Measurements from ENCODE around the gene GCSAM.

Gene GCSAM

DNA sequence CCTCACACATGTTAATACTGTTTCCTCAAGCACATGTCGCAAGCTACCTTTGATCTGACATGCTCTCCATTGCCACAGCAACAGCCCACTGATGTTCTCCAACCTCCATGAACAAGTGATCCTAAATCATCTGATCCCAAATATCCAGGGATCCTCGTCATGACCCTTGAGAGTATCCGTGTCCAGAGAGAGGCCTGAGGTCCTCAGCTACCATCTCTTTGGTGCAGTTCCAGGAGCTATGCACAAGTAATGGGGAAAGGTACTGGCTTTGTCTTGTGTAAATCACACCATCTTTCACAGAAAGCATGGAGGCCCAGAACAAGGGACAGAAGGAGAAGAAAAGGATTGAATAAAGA, 2.4 kb downstream of the GCSAM start:
- DNase-seq, result no peak
- intact Hi-C loops (cut with DNase I), result no loop called here

- DNase-seq, result no peak
- intact Hi-C loops (cut with DNase I), result no loop called here
These were observed 3.0 kb downstream of the GCSAM start for GRCh38 chr3:112129925-112130637.

DNA sequence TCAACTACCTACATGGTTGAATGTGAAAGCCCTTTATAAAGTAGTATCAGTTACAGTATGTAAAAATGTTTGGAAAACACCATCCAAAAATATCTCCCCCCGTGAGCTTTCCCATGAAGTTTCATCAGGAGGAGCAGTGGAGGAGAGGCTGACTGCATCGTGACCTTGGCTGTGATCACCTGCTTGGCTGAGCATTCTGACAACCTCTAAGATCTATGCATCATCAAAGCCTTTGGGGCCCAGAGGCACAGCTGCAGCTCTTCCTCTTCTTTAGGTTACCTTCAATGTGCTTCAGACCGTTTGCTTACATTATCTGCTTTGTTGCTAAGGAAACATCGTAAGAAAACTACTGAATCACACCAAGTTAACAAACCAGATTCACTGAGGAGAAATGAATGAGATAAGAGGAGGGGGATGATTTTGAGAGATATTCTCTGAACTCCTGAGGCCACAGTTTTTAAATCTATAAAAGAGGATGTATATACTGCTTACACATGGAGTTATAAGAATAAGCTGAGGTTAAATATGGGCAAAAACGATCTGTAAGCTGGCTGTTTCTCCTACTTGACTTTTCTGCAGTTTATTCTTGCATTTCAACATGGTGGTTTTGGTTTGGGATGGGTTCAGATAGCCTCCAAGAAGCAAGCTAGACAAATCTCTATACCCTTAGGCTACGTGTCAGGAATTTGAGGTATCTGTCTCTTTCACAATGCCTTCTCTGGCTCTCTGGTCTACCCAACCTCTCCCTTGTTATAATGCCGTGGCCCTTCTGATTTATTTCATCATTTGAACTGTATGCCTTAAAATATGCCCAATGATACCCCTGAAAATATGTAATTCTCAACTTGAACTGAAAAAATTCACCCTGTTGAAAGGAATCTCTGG, 4.0 kb downstream of the GCSAM start:
- no peak for DNase-seq
- intact Hi-C loops (cut with DNase I), result no loop called here

- intact Hi-C loops (cut with DNase I), result no loop called here
These were observed 5.2 kb downstream of the GCSAM start for GRCh38 chr3:112127522-112128494.

DNA sequence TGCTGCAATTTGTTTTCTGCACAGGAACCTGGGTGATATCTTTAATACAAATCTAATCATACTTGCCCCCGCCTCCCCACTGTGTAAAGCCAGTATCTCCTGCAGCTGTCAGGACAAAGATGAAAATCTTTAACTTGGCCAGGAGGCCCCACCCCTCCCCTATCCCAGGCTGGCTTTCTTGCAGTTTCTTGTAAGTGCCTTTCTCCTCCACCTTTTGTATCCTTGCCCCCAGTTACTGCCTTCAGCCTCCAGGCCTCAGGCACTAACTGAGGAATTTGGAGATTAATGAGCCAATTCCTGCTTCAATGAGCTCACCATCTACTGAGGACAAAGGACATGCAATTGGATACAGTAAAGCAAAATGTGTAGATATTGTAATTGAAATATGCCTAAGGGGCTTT, 6.5 kb downstream of the GCSAM start:
- no peak for DNase-seq
- intact Hi-C loops (cut with DNase I), result no loop called here

More at GRCh38 chr3:112127522-112128494, 5.2 kb downstream of the GCSAM start:
- DNase-seq, result no peak

DNA sequence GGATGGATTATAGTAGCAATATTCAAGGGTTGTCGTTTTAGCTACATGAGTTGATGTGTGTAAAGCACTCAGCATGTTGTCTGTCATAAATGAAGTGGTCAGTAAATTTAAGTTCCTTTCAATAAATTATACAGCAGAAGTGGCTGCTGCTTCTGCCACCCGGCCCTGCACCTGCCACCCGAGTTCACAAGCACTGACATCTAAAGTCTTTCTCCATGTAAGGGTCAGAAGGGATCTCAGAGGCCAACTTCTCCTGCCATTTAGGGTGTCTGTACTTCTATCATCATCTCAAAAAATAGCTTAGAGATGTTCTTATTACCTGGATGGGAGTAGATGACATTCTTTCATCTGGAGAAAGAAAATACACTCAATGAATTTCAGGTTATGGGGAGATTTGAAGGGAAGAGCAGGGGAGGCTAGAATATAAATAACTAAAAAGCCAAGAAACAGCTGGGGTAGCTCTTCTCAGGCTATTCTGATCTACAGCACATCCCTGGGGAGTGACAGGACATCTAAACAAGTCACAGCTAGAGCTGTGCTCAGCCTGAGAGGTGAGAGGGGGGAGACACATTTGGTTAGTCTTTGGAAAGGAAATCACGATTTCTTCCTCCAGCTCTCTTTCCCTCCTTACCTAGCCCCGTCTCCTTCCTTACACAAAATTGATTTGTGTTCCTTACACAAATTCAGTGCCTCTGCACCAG, 8.0 kb downstream of the GCSAM start:
- intact Hi-C loops (cut with DNase I), result no loop called here
- DNase-seq, result no peak

DNA sequence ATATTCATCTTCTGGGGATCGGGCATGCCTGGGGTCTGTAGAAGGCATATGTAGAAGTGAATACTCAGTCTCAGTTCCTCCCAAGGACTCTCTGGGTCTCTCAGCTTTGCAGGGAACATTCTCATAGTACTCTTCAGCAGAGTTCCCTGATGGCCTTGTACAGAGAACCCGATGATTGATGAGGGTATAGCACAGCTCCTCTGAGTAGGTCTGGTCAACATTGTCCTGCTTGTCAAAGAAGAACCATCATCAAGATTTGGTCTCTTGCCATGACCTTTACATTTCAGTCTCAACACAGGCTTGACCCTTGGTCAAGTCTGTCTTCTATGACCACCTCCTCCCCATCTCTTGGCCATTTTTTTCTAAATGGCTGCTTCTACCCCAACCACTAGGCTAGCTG, 9.5 kb downstream of the GCSAM start:
- DNase-seq, result no peak
- intact Hi-C loops (cut with DNase I), result no loop called here

DNA sequence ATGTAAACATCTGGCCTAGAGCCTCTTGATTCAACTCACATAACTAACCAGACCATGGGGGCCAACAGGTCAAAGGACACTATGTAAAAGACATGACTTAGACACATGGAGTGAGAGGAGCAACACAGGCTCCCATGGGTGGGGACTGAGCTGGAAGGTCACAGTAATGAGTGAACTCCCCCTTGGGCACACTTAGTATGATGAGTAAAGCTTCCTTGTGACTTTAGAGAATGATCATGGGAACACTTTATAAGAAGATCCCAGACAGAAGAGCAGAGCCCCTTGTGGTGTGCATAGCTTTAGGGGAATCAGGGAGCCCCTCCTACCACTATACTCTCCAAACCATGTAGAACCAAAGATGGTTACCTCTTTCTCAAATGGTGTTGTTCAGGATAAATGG, 10.2 kb downstream of the GCSAM start:
- no peak for DNase-seq
- intact Hi-C loops (cut with DNase I), result no loop called here

DNA sequence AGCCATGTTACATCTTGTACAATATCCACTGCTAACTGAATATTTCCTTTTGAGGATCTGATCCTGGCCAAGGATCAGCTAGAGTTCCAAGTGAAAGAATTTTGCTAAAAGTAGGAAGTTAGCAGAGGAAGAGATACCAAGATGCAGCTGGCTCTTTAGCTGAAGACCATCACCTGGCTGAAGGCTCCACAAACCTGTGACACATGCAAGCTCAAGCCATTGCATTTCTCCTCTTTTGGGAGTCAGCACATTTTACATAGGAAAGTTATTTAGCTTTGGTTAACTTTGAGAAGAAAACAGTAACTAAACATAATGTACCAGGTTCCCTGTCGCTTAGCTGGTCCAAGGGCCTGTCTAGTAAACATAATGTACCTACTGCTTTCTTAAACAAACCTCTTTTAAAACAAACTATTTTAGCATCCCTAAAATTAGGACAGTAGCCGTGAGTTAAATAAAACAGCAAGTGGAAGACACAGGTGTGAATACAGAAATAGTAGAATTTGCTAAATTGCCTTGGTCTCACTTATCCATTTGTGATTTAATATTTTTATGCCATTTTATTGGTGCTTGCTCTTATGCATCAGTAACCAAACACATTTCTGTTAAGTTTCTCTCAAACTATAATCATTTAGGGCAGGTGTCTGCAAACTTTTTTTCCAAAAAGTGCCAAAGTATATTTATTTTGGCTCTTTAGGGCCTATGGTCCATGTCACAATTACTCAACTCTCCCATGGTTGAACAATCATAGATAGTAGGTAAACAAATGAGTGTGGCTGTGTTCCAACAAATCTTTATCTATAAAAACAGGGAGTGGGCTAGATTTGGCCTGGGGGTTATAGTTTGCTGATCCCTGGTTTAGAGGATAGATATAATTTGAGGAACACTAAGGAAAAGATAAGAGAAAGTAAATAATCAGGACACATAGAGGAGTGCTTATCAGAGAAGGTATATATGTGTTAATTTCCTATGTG, 11.2 kb downstream of the GCSAM start:
- intact Hi-C loops (cut with DNase I), result no loop called here
- DNase-seq, result no peak

- intact Hi-C loops (cut with DNase I), result no loop called here
- DNase-seq, result no peak
These were observed 12.8 kb downstream of the GCSAM start for GRCh38 chr3:112119962-112120836.

GRCh38 chr3:112117841-112118571, 15.0 kb downstream of the GCSAM start:
- peak in 3 of 10 donors; percentile 4 to 71 (median 19) for DNase-seq
- intact Hi-C loops (cut with DNase I), result no loop called here

DNA sequence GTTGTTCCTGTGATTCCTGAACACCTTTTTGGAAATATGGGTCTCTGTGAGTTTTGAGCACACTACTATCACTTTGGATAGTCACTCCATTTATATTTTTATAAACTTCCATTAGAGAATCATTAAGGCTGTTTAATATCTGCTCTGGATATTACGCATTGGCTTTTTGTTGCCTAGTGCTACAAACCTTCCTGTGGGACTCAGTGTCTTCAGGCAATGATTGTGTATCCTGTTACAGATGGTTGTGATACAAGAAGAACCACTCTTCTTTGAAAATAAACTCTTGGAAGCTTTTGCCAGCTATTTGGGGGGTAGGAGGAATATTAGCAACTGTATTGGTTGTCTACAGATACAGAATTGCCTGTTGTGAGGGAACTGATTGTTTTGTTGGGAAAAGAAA, 15.6 kb downstream of the GCSAM start:
- no peak for DNase-seq
- intact Hi-C loops (cut with DNase I), result no loop called here

DNA sequence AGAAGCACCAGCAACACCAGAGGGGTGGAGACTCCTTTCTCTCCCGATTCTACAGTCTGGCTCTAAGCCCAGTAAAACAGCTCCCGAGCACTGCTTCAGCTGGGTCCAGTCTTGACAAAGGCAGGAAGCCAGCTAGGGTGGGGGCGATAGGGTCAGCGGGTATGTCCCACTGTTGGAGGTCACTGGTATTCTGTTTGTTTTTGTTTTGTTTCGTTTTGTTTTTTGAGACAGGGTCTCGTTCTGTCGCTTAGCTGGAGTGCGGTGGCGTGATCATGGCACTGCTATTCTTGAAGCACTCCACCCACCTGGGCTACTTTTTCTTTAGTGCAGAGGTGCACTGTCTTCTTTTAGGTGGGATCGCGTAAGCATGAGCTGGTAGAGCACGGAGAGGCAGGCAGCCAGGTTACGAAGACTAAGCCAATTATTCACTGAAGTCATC, 16.3 kb downstream of the GCSAM start:
- intact Hi-C loops (cut with DNase I), result no loop called here
- no peak for DNase-seq

DNA sequence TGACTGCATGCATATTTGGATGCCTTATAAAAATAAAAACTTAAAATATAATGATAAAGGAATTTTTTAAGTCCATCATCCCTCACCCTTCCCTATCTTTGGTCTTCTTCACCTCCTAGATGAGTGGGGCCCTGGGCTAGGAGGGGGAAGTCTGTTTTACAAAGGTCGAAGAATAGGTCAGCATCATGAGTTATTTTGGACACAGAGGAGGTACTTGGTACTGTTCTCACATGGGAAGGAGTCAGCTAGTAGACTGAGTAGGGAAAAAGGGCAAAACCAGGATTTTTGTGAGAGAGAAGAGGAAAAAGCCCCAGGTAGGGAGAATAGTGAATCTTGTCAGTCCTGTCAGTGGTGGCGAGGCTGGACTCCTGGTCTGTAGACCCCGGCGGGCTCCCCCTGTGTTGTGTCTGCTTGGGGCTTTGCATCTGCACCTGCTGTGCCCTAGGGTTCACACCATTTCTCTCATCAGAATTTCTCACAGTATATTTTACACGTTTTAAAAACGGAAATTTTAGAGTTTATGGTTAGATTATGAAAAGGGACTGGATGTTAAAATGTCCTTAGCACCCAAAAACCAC, 17.2 kb downstream of the GCSAM start:
- no peak for DNase-seq
- intact Hi-C loops (cut with DNase I), result no loop called here

DNA sequence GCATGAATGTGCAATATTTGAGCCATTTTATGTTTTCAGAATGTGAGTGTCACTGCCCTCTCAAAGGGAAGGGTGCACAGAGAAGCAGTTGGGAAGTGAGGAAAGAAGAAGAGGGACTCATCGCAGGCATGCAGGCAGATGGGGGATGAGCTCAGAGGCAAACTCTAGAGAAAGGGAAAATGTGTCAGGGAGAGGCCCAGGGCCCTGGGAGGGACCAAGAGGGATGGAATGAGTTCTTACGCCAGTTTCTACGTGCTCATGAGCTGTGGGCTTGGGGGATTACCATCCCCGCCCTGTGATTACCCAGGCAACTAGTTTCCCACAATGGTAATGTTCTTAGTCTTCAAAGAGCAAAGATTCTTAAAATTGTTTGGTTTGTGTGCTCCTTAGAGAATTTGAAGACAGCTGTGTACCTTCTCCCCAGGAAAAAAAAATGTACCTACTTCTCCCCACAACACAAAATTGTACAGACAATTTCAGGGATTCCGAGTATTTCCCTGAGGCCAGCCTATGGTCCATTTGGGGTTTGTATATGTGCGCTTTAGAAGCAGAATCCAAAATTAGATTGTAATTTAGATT, 17.8 kb downstream of the GCSAM start:
- no peak for DNase-seq
- intact Hi-C loops (cut with DNase I), result no loop called here

DNA sequence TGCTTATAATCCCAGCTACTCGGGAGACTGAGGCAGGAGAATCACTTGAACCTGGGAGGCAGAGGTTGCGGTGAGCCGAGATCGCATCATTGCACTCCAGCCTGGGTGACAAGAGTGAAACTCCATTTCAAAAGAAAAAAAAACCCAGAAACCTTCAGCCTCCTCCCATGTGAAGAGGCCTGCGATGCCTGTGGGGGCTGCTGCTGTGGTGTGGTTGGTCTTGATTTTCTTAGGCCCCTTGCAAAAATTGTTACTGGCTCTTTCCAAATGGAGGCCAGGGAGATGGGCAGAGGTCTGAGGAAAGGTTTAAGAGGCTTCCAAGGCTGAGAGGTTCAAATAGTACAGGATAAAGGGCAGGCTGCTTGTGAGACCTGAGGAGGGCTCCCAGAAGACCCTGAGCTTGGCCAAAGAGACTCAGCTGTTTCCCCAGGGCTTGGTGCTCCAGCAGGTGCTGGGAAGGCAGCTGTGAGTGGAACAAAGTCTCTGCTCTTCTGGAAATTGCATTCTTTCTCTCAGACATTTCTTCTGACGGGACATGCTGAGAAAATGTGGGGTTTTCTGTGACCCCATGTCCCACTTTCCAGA, 18.4 kb downstream of the GCSAM start:
- intact Hi-C loops (cut with DNase I), result no loop called here
- no peak for DNase-seq
